DLD1 (cell line): Measurements from ENCODE around the gene POLE.

Experiments used
- in situ Hi-C: cut with HindIII; loops from 2 replicates; pipeline ENCODE4 v1.10.0; 2017; ENCODE audit warnings: low sequenced_read_pairs

Gene POLE

DNA sequence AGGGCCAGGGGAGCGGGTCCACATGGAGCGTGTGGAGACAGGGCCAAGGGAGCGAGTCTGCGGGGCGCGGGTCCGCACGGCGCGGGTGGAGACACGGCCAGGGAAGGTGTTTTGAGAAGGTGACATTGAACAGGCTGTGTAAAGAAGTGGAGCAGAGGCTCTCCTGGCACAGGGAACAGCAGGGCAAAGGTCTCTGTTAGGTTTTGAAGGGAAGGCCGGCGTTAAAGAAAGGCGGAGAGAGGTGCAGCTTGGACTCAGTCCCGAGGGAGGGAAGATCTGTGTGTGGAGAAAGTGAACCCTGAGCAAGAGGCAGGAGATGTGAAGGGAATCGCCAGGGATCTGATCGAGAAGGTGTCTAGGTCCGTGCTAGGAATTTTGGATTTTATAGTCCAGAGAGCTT is 2.1 kb upstream of the POLE start:
- in situ Hi-C loops, result no loop called here

DNA sequence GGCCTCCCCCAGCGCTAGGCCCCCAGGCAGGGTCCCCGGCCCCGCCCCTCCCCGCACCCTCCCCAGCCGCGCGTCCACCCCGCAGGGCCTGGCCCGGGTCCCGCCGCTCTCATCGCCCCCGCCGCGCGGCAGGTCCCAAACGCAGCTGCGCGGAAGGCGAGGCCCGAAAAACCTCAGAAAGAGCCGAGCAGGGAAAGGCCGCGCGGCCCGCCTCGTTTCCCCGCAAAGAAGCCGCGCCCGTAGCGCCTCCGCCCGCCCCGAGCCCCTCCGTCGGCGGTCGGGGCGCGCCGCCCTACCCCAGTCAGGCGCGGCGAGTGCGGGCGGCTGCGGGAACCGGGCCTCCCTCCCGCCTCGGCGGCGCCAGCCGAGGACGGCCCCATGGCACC is 324 bp downstream of the POLE start:
- in situ Hi-C loops, result no loop called here

DNA sequence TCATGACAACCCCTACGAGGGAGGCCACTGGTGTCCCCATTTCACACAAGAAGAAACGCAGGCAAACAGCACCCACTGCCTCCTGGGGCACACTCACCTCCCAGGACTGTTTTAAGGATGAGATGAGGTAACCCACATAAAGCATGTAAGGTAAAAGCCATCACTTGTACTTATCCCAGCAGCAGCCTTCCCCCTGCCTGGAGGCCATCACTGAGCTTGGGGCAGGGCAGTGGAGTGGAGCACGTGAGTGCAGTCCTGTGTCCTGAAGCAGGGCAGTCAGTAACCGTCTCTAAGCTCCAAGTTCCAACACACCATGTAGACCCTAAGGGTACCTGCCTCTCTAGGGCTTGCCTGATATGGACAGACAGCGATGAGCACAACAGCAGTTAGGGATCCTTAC is 1.7 kb downstream of the POLE start:
- in situ Hi-C loops, result no loop called here

DNA sequence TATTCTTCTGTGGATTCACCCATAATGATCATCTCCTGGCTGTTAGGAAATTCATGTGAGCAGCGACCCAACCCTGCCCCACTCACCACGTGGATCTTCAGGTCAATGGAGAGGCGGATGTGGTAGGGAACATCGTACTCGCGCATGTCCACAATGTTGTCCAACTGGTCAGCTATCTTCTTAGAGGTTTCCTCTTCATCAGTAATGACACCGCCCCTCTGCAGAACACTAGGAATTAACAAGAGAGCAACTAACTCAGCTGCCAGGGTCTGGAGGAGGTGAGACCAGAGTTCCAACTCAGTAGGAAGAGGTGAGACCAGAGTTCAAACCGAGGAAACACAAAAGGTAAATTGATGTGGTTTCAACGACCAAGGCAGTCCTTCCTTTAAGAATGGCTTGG is 9.7 kb downstream of the POLE start:
- in situ Hi-C loops, result no loop called here

DNA sequence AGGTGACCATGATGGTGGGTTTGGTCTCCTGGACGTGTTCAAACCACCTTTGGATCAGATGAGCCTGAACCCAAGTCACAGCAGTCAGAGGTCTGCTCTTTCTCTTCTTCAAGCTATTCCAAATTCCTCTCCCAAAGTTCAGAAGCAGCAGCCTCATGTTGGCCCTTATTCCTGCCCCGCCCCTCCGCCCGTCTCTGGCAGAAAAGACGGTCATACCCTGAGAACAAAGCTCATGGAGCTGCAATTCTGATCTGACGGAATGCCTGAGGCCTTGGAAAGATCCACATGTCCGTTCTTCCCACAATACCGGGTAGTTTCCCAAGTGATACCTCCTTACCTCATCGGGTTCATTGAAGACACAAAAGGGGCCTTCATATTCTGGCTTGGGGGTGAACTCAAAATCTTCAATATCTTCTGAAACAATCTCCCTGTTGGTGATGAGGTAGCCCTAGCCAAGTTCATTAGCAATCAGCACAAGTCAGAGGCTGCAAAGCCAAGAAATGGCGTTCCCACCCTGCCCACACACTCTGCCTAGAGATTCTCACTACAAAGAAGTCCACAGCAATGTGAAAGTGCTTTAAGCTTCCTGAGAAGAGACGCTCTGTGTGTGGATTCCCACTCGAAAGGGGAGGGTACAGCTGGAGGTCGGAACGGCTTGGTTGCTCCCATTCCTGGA is 11.2 kb downstream of the POLE start:
- in situ Hi-C loops, result no loop called here

DNA sequence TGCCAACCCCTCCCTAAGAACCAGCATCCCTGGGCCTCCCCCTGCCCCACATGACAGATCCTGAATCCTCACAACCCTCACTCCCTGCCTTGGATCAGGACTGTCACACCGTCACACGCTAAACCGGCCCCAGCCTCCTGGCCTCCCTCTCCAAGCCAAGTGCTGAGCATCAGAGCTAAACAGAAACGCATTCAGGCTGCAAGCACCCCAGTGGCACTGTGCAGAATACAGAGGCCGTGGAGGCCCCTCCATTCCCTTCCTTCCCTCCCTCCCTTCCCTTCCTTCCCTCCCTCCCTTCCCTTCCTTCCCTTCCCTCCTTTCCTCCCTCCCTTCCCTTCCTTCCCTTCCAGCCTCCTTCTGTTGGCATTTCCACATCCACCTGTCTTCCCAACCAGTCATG is 12.6 kb downstream of the POLE start:
- in situ Hi-C loops, result no loop called here

DNA sequence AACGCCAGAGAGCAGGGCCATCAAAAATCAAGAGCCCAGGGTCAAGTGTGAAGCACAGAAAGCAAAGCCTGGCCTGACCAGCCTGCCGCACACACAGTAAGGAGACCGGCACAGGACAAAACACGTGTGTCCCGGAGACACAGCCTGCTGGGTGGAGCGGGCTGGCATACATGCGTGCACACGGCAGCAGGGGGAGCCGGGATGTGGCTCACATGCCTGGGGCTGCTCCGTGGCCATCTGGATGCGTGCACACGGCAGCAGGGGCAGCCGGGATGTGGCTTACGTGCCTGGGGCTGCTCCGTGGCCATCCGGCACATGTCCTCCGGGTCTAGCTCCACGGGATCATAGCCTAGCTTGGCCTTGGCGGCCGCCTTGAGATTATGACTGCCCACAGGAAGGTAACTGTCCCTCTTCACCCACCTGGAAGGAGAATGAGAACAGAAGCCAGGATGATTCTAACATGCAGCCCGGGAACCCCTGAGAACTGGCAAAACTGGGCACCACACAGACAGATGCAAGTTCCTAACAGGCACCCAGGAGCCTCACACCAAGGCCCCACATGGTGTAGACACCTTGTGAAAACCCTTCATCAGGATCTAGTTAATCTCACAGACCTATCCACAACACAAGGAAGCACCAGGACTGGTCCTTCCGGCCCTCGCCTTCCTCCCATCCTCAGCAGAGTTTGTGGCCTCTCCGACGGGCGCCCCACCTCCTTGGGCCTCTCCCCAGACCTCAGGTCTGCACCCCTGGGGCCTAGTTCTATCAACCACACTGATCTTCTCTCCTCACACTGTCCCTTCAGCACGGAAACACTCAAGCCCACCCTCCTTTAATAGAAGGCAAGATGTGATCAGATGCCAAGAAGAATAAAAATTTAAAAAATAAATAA is 13.6 kb downstream of the POLE start:
- in situ Hi-C loops, result no loop called here

DNA sequence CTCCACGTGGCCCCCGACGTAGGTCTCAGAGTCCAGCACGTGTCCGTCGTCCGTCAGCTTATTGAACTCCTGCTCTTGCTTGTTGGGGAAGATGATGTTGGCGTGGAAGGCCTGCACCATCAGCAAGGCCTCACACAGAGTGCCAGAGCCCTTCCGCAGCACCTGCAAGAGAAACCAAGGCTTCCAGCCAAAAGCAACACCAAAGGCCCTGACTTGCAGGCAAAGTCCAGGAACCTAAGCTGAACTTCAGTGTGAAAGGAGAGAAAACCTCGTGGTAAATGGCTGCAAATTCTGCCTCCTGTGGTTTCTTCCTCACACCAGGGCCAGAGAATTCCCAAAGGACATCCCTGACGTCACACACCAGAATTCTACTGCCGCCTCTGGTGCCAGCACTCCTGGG is 14.5 kb downstream of the POLE start:
- in situ Hi-C loops, result no loop called here

DNA sequence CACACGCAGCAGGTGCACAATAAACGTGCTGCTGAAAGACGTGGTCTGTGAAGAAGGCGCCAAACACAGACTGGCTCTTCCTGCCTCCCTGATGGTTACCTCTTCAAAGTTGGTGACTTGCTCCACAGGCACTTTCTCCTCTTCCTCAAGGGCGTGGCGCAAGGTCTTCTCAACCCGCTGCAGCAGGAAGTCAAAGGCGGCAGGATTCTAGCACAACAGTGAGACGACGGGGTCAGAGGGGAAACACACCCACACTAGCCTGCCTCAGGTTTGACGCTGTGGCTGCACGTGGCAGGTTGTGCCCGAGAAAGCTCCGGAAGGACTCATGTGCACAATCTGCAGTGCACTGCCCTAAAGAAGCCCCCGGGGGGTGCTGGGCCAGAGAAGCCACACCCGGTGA is 15.0 kb downstream of the POLE start:
- in situ Hi-C loops, result no loop called here

DNA sequence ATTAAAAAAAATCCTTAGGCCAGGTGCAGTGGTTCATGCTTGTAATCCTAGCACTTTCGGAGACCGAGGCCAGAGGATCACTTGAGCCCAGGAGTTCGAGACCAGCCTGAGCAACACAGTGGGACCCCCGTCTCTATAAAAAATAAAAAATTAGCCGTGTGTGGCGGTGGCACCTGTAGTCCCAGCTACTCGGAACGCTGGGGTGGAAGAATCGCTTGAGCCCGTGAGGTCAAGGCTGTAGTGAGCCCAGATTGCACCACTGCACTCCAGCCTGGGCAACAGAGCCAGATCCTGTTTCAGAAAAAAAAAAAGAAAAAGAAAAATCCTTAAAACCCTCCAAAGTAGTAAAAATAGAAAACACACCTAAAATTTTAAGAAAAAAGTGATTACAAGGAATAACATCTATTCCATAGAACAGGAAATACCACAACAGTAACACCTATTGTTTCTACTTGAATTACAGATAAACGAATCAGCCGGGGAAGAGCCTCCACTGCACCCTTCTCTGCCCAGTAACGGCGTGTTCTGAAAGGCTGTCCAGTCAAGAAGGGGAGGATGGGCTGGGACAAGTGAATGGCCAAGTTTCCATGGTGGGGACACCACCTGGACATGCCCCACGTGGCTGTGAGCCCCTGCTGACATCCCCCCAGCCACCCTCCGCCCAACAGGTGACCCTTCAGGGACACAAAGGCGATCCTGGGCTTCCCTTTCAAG is 17.8 kb downstream of the POLE start:
- in situ Hi-C loops, result no loop called here

DNA sequence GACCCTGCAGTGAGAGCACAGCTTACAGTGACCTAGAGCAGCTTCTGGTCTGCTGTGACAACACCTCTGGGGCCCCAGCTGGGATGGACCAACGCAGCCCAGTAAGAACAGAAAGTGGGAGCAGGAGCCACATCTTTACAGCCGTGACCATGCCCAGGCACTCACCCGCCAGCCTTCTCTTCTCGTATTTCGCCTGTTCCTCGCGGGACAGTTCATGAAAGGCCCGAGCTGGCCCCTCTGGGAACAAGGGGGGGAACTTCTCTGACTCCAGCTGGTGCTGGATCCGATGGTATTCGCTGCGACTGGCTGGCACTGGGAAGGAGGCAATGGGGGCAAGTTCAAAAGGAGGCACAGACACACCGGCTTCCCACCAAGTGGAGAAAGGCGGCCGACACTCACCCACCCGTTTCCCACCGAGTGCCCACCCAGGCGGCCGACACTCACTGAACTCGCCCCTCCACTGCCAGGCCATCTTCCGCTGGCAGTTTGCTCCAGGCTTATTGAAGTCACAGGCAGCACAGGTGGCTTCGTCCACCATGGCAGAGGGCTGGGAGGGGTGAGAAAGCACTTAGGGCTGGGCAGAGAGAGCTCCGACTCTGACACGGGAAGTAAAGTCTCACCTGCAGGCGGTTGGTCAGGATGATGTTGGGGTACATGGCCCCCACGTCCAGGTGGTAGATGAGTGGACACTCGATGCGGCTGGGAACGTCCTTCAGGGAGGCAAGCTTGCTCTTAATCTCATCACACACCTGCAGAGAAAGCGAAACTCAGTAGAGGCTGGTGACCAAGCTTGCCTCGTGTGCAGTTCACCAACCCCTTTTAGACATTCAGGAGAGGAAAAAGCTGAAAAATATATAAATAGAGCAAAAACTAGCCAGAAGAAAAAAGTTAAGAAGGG is 18.7 kb downstream of the POLE start:
- in situ Hi-C loops, result no loop called here

DNA sequence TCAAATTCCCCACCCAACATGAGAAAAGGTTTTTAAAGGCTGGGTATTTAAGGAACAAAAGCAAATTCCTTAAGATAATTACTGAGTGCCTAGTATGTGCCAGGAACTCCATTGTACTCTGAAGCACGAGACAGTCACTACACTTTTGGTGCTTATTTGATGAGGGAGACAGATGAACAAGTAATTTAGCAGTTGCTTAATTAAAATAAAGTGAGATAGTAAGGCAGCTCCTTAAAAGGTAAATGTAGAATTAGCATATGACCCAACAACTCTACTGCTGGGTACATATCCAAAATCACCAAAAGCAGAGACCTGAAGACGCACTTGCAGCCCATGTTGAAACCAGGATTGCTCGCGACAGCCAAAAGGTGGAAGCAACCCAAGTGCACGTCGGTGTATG is 21.3 kb downstream of the POLE start:
- in situ Hi-C loops, result no loop called here

DNA sequence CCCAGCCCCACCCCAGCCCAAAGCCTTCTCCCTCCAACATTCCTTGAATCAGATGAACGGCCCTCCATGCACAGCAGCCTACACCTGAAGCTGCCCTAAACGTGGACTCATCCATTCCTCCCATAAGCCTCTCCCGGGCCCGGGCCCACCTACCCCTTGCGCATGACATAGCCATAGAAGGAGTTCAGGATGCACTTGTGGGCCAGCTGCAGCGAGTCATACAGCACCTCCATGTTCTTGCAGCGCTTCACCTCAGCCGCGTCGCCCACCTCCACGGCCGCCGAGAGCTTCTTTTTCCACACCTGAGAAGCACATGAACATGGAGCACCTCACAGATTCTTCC is 22.0 kb downstream of the POLE start:
- in situ Hi-C loops, result no loop called here

DNA sequence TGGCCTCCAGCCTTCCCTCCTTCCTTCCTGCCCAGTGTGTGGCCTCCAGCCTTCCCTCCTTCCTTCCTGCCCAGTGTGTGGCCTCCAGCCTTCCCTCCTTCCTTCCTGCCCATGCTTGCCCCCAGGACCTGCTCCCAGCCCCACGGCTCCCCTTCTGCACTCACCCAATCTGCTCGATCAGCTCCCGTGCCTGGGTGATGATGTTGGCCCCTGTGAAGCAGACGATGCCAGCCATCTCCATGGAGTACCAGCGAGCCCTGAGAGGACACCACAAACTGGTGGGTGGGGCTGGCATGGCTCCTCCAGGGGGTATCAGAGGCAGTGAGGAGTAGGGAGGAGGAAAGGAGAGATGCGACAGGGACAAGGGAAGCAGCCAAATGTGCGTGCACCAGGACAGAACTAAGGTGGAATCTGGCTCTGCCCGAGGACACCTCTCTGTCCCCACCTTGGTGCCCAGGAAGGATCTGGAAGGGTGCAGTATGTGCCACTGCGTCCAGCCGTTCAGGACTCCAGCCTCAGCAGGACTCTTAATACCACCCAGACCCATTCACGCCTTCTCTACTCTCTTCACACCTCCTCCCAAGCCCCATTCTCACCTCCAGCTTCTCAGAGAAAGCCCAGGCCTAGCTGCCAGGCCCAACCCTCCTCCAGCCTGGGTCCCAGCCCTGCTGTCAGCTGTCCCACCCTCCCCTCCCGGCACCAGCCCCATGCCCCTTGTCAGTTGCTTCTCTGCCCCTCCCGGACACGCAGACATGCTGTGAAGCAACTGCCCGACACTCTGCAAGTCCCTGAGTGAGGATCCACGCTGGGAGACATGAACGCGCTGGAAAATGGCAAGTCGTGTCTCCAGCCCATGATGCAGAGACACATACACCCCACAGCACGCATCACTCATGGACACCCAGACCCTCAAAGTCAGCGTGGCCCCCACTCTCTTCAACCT is 22.7 kb downstream of the POLE start:
- in situ Hi-C loops, result no loop called here

DNA sequence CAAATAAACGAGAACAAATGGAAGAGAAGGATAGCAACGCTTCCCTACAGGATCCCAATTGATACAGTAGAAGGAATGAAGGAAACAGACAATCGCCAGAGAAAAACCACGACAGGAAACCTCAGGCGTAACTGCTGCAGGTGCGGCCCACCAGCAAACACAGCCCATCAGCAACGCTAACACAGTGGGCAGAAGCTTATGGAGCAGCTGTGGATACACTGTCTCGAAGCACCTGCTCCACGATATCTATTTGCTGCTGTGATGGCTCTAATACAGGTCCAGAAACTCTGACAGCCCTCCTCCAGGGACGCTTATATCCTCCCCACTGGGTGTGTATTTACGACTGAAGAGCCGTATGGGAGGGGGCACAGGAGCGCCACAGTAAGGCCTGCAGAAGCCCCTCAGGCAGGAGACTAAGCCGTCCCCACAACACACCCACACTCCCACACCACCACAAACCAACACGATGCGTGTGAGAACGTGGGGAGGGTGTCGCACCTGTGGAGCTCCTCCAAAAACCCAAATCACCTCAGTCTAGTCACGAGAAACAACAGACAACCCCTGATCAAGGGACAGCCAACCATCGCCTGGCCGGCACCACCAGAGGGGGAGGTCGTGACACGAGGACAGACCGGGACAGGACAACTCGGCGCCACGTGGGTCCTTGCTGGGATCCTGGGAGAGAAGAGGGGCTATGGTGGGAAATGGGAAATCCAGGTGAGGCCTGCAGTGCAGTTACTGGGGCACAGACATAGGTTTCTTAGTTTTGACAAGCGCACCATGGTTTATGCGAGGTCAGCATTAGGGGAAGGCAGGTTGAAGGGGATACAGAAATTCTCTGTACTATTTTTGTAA is 24.0 kb downstream of the POLE start:
- in situ Hi-C loops, result no loop called here

DNA sequence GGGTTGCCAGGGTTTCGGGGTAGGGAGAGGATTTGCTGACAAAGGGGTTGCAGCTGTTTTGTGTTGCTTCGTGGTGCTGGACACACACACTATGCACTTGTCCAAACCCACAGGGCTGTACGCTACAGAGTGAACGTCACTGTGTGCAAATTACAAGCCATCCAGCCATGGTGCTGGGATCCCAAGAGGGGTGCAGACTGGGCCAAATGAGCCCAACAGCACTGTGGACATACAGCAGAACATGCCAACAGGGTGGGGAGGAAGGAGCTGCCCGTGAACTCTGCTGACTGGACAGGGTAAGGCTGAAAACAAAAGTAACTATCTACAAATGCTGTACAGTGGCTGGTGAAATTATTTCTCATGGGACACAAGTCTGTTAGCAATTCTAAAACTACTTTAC is 25.2 kb downstream of the POLE start:
- in situ Hi-C loops, result no loop called here

DNA sequence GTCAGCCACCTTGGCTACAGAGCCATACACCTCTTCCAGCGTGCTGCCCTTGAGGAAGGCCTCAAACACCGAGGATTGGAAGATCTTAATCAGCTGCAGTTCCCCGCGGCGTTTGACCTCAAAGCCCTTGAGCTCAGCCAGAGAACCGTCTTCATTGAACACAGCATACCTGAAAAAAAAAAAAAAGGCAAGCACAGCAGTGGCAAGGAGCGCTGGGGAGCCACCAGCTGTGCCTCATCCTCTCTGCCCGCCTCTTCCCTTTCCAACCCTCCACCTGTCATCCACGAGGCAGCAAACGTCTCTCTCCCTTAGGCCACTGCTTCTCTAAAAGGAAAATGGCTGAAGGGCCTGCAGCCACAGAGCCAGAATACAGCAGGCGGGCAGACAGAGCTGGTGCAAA is 26.1 kb downstream of the POLE start:
- in situ Hi-C loops, result no loop called here

DNA sequence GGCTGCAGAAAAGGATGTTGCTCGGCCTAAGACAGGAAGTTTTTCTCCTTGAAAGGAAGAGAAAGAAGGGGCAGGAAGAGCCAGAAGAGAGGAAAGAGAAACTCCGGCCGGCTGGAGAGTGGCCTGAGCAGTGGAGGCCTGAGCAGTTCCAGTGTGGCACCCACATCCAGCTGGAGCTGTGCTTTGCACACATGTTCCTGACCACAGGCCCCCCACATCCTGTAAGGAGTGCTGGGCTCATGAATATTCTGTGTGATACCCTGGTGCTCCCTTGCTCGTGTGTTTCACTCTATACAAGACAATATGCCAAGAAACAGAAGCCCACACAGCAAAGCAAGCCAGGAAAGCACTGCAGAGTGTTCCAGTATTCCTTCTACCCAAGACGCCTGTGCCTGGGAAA is 27.1 kb downstream of the POLE start:
- in situ Hi-C loops, result no loop called here

DNA sequence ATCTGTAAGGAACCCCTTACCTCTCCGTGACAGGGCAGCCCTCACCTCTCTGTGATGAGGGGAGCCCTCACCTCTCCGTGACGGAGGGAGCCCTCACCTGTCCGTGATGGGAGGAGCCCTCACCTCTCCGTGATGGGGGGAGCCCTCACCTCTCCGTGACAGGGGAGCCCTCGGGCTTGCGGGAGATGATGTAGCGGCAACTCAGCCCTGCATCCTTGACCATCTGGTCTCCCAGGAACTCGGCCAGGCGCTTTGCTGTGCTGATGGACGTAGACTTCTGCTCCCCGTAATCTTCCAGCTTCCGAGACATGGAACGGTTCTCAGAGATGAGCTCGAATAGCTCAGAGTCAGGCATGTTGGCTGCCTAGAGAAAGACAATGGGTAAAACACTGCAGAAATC is 28.0 kb downstream of the POLE start:
- in situ Hi-C loops, result no loop called here
